Coronary artery (tissue), 2 donors: ENCODE data around the gene CRTC3.

Source experiments
- DNase-seq: peaks from one replicate; pipeline ENCODE4 v3.0.0-alpha.2; 2017; ENCODE audit warnings: low spot score
- H3K27ac ChIP-seq, 2 donors: fragments of 200-600 bp; sonication (generic); one replicate each; pipeline ENCODE4 v1.5.1; 2016 to 2019
- H3K4me3 ChIP-seq: fragments of 200-600 bp; sonication (generic); 2 replicates; pipeline ENCODE4 v1.5.1; 2016; ENCODE audit warnings: mild to moderate bottlenecking, moderate library complexity
- TF ChIP-seq, protein P1 (sequence below): fragments of 200-600 bp; sonication (generic); IDR thresholded peaks from one replicate; pipeline ENCODE4 v1.5.1; 2019; ENCODE audit warnings: antibody characterized with exemption

The CRTC3 gene

GRCh38 chr15:90571063-90571541 lies 41.4 kb downstream of the CRTC3 start:
- DNase-seq = no peak
- TF ChIP-seq, protein P1, sequence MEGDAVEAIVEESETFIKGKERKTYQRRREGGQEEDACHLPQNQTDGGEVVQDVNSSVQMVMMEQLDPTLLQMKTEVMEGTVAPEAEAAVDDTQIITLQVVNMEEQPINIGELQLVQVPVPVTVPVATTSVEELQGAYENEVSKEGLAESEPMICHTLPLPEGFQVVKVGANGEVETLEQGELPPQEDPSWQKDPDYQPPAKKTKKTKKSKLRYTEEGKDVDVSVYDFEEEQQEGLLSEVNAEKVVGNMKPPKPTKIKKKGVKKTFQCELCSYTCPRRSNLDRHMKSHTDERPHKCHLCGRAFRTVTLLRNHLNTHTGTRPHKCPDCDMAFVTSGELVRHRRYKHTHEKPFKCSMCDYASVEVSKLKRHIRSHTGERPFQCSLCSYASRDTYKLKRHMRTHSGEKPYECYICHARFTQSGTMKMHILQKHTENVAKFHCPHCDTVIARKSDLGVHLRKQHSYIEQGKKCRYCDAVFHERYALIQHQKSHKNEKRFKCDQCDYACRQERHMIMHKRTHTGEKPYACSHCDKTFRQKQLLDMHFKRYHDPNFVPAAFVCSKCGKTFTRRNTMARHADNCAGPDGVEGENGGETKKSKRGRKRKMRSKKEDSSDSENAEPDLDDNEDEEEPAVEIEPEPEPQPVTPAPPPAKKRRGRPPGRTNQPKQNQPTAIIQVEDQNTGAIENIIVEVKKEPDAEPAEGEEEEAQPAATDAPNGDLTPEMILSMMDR = no peak
- peak overlapping the region; percentile 74 to 79 for H3K27ac ChIP-seq
- H3K4me3 ChIP-seq = peak overlapping the region; percentile 26

DNA sequence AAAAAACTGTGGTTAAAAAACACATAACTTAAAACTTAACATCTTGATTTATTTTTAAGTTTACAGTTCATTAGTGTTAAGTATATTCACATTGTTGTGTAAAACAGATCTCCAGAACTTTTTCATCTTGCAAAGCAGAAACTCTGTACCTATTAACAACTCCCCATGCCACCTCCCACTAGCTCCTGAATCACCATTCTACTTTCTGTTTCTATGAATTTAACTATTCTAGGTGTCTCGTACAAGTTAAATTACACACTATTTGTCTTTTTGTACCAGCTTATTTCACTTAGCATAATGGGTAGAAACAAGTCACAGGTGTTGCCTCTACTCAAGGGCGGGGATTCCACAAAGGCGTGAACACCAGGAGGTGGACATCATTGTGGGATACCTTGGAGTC lies 43.2 kb downstream of the CRTC3 start:
- TF ChIP-seq, protein P1 = no peak
- Histone ChIP-seq H3K27ac (no peak overlapping the region), H3K4me3 (no peak overlapping the region)
- DNase-seq = no peak

DNA sequence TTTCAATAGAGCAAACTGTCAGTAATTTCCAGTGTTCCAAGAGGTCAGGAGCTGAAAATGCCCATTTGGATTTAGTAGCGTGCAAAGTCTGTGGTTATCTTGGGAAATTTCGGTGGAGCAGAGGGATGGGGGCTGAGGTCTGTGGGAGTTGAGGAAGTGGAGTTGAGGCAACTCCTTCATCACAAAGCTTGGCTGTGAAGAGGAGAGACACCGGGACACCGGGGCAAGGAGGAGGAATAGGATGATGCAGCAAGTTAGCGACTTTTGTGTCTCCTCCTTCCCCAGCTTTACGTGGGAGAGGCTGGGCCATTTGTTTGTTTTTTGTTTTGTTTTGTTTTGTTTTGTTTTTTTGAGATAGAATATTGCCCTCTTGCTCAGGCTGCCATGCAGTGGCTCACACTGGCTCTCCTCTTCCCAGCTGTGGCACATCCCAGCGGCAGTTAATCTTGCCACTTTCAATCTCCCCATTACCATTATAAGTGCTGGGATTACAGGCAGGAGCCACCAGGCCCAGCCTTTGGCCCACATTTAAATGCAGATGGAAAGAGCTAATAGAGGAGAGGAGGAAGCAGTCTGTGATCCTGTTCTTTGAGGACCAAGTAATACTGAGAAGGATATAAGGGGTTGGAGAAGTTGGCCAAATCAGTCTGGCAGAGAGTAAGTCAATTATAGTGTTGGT lies 47.1 kb downstream of the CRTC3 start:
- no peak overlapping the region for H3K27ac ChIP-seq
- H3K4me3 ChIP-seq = no peak overlapping the region
- TF ChIP-seq, protein P1 = no peak
- no peak for DNase-seq

DNA sequence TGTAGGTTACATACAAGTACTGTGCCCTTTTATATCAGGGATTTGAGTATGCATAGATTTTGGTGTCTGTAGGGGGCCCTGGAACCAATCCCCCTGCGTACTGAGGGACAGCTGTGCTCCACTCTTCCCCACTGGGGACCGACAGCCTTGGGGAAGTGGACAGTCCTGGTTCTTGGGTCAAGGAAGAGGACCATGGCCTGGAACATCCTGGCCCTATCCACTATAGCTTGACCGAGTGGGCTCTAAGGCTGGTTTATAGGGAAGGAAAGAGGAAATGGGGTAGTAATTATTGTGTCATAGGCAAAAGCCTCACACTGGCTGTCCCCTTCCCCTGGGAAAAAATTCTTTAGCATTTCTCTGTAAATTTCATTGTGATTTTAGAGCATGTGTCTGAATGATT lies 49.5 kb downstream of the CRTC3 start:
- Histone ChIP-seq H3K4me3 (no peak overlapping the region), H3K27ac (no peak overlapping the region)
- no peak for DNase-seq
- TF ChIP-seq, protein P1 = no peak

DNA sequence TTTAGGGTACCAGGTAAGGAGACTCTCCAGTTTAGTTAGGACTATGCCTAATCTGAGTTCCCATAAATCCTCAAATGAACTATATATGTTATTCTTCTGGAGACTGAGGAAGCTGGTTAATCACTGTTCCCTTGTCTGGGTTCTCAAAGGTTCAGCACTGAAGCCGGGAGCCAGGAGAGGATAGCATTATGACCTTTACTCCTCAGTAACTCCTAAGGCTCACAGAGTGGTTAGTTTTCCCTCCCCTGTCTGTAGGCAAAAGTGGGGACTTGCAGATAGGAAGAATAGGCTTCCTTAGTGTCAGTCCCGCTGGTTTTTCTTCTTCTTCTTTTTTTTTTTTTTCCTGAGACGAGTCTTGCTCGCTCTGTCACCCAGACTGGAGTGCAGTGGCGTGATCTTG lies 50.4 kb downstream of the CRTC3 start:
- peak overlapping the region in 1 of 2 donors; percentile 49 for H3K27ac ChIP-seq
- TF ChIP-seq, protein P1 = no peak

GRCh38 chr15:90580541-90580940 lies 50.8 kb downstream of the CRTC3 start:
- TF ChIP-seq, protein P1 = no peak
- peak overlapping the region; percentile 33 to 49 for H3K27ac ChIP-seq
- DNase-seq = no peak
- no peak overlapping the region for H3K4me3 ChIP-seq

More for the DNA sequence above, 50.4 kb downstream of the CRTC3 start:
- no peak overlapping the region for H3K4me3 ChIP-seq
- no peak for DNase-seq

GRCh38 chr15:90580946-90581345 lies 51.2 kb downstream of the CRTC3 start:
- no peak overlapping the region for H3K4me3 ChIP-seq
- TF ChIP-seq, protein P1 = no peak
- H3K27ac ChIP-seq = peak overlapping the region; percentile 49 to 60
- no peak for DNase-seq
